Measurements from ENCODE around the gene UAP1.

Gene UAP1

DNA sequence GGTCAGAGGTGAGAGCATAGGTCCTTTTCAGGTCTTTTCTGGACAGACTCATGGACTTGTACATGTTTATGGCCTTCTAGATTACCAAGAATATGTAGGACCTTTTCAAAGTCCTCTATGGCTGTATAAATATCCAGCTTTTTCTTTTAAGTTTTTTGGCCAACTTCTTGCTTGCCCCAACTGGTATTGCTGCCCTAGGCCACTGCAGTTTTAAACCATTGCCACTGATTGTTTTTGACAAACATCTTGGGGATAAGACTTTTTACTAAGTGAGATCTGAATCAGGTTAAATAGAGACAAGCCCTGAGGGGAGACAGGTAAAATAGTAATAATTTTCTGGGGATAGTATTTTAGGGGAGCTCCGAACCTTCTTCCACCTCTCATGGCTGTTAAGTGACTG lies 56.0 kb downstream of the UAP1 start:
- DNase-seq (ENCODE audit: low read depth) = no peak

DNA sequence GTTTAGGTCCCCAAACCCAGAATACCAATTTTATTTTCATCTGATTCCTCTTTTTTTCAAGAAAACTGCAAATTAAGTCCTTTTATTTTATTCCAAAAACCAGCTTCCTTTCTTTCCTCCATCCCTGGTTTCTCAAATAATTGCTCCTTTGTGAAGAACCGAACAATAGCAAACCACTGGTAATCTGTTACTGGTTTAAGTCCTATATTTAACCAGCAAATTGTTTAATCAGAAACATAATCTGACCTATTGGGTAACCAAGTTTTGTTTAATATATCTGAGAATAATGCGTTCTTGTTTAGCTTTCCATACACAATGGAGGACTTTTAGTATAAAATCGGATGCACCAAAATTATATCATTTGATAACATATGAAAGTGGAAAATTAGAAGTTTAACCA lies 57.6 kb downstream of the UAP1 start:
- no peak for DNase-seq (ENCODE audit: low read depth)

DNA sequence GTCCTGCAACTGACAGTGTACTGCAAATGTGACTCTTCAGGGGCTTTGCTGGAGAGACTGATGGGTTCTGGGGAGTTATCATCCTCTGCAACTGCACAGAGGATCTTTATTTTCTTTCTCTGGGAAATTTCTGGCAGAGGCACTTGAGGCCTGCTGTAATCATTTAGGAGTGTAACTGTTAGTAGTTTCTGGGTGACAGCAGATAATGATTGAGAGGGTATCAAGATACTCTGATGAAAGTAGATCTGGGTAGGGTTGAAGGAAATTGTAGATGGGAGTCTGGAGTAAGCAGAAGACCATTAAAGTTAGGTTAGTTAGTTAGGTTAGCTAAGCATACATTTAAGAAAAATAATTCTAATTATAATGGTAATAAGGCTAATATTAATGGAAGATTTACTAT lies 59.7 kb downstream of the UAP1 start:
- DNase-seq (ENCODE audit: low read depth) = no peak

DNA sequence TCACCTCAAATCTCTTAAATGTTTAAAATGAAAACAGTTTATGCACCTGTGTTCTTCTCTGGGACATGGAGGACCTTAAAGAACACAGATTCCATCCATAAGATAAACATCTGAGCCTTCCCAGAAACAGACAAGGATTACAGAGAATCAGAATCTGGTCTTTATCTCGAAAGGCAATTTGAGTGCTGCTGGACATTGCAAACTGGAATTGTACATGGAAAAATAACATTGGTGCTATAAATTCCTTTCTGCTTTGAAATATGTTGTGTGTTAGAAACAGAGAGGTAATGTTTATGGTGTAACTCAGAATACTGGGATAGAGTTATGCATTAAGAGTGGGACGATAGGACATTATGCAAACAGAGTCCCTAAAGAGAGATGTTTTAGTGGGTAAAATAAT lies 64.2 kb downstream of the UAP1 start:
- no peak for DNase-seq (ENCODE audit: low read depth)

DNA sequence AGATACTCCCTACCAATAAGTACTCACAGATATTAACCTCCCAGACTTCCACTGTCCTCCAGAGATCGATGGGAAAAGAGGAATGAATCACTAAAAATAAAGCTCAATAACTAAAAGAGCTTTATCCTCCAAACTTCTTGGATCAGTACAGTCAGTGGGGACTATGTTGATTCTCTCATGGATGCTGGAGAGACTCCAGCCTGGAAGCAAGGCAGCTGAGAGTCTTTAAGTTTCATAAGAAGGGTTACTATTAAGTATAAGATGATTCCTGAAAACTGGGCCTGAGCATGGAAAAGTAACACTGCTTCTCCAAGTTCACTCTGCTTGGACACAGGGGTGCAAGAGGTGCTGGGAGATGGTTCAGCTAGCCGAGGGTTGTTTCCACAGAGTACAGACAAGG lies 64.6 kb downstream of the UAP1 start:
- no peak for DNase-seq (ENCODE audit: low read depth)

DNA sequence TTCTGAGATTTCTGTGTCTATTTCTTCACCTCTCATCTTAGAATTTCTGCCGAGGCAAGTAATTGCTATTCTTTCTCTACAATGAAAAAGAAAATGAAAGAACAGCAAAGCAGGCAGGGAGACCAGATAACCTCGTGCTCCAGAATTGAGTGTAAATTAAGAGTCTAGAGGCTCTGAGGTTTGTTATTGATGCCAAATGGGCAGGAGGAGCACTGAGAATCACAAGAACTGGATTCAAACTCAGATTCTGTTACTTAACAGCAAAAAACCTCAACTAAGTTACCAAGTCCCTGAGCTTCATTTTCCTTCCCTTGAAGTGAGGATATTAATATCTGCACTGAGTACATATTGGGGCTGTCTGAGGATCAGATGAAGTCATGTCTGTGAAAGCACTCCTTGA lies 65.2 kb downstream of the UAP1 start:
- DNase-seq (ENCODE audit: low read depth) = no peak

DNA sequence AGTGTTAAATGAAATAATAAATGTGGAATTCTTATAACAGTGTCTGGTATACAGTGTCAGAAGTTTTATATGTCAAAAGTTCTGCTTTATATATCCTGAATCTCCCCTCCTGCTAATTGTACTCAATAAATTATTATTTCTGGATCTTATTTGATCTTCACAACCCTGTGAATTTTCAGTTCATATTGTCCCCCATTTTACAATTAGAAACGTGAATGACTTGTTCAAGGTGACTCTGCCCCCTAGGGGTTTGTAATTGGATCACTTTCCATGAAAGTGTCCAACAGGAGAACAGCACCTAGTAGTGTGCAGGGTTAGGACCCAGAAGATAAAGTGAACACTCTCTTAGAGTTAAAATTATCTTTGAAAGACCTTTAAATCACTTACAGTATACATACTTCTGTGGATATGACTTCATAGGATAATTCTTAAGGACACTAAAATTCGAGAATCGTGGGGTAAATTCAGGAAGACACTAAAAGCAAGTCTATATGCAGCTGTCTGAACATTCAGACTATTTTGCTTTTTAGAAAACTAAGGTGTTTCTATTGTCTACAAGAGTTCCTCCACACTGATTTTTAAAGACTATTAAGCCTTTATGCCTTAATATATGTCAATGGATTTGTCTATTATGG lies 66.3 kb downstream of the UAP1 start:
- DNase-seq (ENCODE audit: low read depth) = no peak

DNA sequence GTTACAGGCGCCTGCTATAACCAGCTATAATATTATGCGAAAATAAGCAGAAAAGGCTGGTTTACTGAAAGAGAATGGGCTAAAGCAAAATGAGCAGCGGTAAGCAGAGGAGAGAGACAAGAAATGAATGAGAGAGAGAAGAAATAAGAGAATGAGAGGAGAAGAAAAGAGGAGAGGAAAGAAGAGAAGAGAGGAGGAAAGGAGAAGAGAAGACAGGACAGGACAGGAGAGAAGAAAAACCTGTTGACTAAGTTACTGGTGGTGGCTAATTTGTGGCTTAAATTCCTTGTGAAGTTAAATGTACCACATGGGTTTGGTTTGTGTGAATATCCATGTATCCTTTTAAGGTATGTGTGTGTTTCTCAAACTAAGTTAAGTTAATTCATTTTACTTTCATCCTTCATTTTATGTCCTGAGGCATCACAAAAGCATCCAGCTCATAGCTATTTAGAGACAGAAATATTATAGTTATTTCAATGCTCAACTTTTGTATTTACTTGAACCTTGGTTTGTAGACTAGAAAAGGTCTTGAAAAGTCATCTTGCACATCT lies 67.6 kb downstream of the UAP1 start:
- DNase-seq (ENCODE audit: low read depth) = no peak

DNA sequence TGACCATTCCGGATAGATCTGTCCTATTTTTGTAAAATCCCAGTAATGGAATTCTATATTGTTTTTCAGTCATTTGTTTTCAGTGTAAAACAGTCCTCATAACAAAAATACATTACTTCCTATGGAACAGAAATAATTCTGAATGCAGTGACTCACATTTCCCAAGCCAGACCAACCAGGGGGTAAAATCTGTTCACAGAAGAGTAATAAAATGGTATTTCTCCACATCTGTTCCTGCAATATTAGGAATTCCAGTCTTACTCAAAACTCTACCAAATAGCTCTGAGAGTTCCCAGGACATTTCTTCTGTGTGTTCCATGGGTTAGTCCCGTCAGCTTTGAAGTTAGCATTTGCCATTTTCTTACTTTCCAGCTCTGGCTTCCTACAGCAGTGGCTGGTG lies 68.1 kb downstream of the UAP1 start:
- DNase-seq (ENCODE audit: low read depth) = no peak

DNA sequence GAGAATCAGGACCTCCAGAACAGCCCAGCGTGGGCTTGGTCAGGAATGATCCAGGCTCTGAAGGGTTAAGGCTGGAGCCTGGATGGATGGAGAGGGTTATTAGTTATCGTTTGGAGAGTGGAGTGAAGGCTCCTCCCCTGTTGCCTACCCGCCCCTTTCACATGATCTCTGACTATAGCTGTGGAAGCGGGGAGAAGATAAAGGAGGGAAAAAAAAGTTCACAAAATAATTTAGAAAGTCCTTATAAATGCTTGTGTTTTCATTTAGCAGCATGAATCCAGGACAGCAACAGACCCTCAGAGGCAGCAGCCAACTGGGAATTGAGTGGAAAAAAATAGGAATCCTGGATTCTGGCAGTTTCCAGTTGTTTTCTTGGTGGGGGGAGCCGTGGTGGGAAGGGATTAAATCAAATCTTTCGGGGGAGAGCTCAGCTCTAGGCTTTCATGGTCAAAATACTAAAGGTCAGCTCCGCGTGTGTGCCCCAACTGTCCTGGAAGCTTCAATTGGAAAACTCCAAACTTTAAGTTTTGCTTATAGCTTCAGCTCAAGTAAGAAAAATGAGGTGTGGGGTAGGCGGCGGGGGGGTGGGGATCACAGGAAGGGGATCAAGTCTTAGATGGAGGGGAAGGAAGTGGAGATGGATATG lies 70.1 kb downstream of the UAP1 start:
- DNase-seq (ENCODE audit: low read depth) = no peak

DNA sequence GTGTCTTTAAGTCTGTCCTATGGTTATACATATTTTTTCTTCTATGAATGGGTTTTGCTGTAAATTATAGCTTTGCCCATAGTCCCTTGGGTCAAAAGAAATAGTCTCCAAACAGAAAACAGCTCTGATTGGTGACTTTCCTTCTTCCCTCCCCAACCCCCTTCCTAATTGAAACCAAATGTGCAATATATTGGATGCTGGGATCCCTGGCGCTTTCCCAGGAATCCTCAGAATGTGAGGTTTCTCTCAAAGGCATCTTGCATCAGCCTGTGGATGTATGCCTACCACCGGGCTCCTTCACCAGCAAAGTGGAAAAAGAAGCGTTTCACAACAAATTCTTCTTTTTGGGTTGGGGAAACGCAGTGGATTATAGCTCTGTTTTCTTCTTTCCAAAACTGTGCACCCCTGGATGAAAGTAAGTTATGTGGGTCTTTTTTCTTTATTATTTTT lies 70.7 kb downstream of the UAP1 start, which contains the start of gene DDR2:
DDR2 (plus strand) TSS at position 248 of the 450 bp plus-strand sequence. CDS start 86,600 bp downstream, outside the sequence.
- no peak for DNase-seq (ENCODE audit: low read depth)

DNA sequence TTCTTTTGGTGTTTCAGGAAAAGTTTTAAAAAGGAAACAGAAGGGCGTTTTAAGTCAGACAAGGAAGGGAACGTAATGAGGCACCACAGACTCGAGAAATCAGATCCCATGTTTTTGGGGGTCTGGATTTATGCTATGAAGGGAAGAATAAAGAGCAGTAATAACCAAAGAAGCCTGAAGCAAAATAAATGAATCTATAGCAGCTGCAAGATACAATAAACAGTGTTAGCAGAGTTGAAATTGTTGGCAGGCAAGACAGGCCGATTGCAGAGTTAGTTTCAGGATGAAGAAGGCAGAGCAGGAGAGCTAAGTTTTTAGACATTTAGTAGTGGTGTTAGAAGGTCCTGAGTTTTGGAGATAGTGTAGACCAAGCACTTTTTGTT lies 71.2 kb downstream of the UAP1 start:
- DNase-seq (ENCODE audit: low read depth) = no peak

DNA sequence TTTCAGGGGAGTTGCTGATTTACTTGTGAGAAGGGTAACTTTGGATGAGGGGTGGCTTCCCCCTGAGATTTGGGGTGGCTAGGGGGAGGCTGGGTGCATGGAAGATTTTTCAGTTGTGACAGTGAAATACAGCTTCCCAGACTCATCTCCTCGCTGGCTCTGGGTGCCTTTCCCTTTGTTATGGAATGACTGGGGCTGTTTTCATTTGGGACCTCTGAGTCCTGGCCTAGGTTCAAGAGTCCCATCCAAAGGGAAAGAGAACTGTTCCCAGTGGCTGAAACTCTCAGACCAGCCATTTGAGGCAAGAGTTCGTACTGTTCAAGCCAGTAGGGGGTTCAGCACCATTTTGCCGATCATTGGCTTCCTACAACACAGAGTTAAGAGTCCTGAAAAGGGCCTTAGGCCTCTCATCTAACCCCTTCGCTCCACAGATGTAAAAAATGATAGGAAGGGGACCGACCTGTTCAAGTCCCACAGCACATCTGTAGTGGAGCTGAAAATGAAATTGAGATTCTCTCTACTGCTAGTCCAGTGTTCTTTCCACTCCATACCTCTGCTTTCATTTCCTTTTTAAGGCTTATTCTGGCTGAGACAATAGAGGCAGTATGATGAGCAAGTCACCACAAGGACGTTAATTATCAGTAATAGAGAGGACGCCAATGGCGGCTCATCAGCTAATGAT lies 71.7 kb downstream of the UAP1 start:
- no peak for DNase-seq (ENCODE audit: low read depth)

DNA sequence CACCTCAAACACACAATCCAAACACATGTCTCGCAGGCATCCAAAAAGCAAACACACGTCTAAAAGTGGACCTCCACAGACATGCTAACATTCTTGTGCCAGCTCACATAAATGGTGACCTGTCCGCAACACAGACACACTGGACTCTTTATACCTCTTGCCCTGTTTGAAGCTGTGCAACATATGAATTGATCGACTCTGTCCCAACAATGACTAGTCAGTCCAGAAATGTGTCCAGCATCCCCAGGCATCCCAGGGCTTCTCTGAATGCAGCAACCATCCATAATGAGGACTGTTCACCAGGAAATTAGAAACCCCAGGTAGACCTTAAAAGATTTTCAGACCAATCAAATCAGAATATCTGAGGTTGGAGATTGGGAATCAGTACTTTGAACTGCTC lies 73.9 kb downstream of the UAP1 start:
- no peak for DNase-seq (ENCODE audit: low read depth)

DNA sequence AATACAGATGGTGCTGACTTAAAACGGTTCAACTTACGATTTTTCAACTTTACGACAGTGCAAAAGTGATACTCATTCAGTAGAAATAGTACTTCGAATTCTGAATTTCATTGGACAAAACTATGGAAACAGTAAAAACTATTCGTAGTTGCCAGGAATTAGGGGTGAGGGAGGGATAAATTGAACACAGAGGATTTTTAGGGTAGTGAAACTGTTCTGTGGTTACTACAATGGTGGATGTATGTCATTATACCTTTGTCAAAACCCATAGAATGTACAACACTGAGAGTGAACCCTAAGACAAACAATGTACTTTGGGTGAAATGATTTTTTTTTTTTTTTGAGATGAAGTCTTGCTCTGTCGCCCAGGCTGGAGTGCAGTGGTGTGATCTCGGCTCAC lies 78.2 kb downstream of the UAP1 start:
- no peak for DNase-seq (ENCODE audit: low read depth)

DNA sequence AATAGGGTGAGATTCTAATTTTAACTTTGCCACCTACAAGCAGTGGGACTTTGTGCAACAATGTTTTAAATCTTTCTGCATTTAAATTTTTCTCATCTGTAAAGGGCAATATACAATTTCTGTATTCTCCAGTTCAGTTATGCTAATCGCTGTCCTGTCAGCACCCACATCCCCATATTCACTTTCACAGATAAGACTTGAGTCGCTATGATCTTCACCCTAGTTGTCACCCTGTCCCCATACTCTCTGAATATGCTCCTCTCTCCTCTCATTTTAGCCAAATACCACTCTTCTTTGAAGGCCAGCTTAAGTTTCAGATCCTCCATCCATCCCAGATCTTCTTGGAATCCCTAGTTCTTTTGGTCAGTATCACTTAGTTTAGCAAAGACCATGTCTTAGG lies 79.6 kb downstream of the UAP1 start:
- DNase-seq (ENCODE audit: low read depth) = no peak

DNA sequence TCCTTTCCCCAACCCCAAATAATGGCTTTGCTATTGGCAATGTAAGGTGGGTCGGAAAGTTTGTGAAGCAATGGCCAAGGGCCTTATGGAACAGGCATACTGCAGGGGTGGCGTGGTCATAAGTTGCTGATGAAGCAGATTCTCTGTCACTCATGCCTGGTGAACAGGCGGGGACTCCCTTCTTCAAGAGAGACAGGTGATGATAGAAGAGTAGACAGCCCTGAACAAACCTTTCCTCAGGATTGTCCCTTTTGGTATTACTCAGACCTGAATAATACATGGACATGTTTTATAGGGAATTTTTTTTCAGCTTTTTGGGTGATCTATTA lies 83.4 kb downstream of the UAP1 start:
- no peak for DNase-seq (ENCODE audit: low read depth)

DNA sequence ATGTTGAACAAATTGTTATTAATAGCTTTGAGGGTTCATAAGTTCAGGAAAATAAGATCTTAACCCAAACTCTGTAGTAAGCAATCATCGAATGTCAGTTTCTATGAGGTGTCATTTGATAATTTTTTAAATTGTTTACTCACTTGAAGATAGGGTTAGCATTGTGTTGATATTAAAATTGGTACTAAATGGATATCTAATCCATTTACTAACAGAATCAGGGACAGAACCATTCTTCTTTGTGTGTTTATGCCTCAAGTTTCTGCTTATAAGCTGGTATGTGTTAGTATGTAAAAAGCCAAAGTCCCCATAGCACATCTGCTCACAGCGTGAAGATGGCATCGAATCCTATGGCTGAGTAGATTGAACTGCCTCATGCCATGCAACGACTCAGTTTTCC lies 84.1 kb downstream of the UAP1 start:
- DNase-seq (ENCODE audit: low read depth) = no peak

DNA sequence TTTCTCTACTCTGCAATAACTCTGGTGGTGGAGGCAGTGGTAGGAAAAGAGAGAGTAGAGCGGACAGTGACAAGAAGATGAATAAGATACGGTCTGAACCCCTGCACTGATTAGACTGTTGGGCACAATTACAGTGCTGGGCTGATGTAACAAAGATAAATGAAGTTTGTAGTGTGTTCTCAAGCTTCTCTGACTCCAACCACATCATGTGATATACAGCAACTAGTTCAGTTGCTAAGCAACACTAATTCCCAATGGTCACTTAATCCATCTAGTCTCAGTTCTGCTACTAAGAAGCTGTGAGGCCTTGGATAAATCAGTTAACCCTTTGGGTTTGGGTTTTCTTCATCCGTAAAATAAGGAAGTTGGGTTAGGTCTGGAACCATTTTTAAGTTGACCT lies 88.1 kb downstream of the UAP1 start:
- no peak for DNase-seq (ENCODE audit: low read depth)
